Measurements from ENCODE around the gene NOPCHAP1.
A peak's percentile ranks its signal among the peaks of the same experiment; 100 is the strongest.

NOPCHAP1 gene

DNA sequence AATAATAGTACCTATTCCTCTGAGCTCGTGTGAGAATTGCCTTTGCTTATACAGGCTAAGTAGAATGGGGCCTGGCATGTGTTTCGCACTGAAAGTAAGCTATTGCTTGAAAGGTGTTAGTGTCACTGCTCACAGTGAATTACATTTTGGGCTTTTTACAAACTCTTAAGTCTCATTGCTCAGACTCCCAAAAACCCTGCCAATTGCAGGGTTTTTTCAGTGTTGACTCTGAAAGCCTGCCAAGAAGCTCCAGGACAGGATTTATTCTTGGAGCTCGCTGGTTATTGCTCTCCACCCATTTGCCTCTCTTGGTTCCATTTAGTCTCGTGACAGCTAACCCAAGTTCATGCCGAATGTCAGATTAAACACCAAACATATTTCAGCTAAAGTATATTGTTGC lies 39.8 kb downstream of the NOPCHAP1 start:
- DNase-seq = peak; percentile 88 to 95

- peak in 1 of 2 experiments; percentile 25 for DNase-seq
Observed at GRCh38 chr12:105026411-105026810, 40.3 kb downstream of the NOPCHAP1 start.

- no peak for DNase-seq
Observed at GRCh38 chr12:105030820-105031807, 45.0 kb downstream of the NOPCHAP1 start.

DNA sequence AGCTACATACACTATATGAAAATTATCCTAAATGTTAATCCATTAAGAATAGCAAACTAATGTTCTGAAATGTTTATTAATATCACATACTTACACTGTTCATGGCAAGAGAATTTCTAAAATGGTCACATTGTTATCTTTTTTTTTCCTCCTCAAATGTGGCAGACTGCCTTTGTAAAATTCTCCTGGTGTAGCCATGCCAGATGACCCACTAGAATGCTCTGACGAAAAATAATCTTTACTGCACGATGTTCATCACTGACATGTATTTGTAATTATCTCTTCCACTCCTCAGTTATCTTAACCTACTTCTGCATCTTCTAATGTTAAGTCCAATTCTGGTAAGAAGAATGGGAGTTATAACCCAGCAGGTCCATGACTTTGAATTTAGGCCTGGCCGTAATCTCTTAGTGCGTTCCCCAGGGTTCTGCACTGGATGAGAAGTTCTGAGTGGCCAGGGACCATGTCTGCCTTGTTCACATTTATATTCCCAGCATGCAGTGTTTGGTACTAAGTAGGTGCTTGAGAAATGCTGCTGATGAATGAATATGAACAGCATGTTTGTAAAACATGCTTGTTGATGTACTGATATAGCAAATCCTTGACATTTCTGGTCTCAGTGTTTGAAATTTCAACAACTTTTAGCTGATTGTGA lies 46.7 kb downstream of the NOPCHAP1 start:
- no peak for DNase-seq

- DNase-seq = no peak
Observed at GRCh38 chr12:105033851-105034250, 47.7 kb downstream of the NOPCHAP1 start.

Data from NCI-H446 (cell line).